ENCODE results near the gene KRT9.

GRCh38 chr17:41524261-41524660, 47.6 kb downstream of the KRT9 start:
- TF ChIP-seq POLR2A (IDR thresholded peaks at IDR 0.05; ENCODE audit: low read length) (no peak), USF2 (IDR thresholded peaks at IDR 0.05) (no peak), CTCF (IDR thresholded peaks at IDR 0.05) (no peak), RCOR1 (IDR thresholded peaks at IDR 0.05; ENCODE audit: low read depth, low read length) (no peak), SMC3 (IDR thresholded peaks at IDR 0.05) (no peak), MAZ (IDR thresholded peaks at IDR 0.05; ENCODE audit: borderline replicate concordance, low read depth, low read length) (no peak), CEBPB (IDR thresholded peaks at IDR 0.05) (no peak), RAD21 (conservative IDR thresholded peaks at IDR 0.05 in 1 of 2, IDR thresholded peaks at IDR 0.05 in 1 of 2) (no peak), ATOH8 (CRISPR knock-in tag; IDR thresholded peaks at IDR 0.05; ENCODE audit: low read depth) (no peak), CBX8 (IDR thresholded peaks at IDR 0.05) (no peak), KDM5A (IDR thresholded peaks at IDR 0.05) (no peak)

Measured in A549 (cell line).